Measurements from ENCODE around the gene FMN1.
A peak's percentile ranks its signal among the peaks of the same experiment; 100 is the strongest.

FMN1 gene

GRCh38 chr15:33086500-33087121 lies 107.9 kb downstream of the FMN1 start:
- TF ChIP-seq CTCF (IDR thresholded peaks at IDR 0.05; ENCODE audit: low read depth, low read length), result peak; percentile 16; the same call in 1 of the 2 replicates
- no peak overlapping the region for H3K4me3 ChIP-seq (ENCODE audit: low read depth, low read length)

- no peak for TF ChIP-seq CTCF (IDR thresholded peaks at IDR 0.05; ENCODE audit: low read depth, low read length)
- no peak overlapping the region for H3K4me3 ChIP-seq (ENCODE audit: low read depth, low read length)
Observed at GRCh38 chr15:33084661-33085060, 109.9 kb downstream of the FMN1 start.

GRCh38 chr15:33083232-33084081 lies 111.1 kb downstream of the FMN1 start:
- no peak for TF ChIP-seq CTCF (IDR thresholded peaks at IDR 0.05; ENCODE audit: low read depth, low read length)
- no peak overlapping the region for H3K4me3 ChIP-seq (ENCODE audit: low read depth, low read length)

GRCh38 chr15:33080006-33080405 lies 114.5 kb downstream of the FMN1 start:
- no peak for TF ChIP-seq CTCF (IDR thresholded peaks at IDR 0.05; ENCODE audit: low read depth, low read length)
- no peak overlapping the region for H3K4me3 ChIP-seq (ENCODE audit: low read depth, low read length)

GRCh38 chr15:33078607-33079006 lies 115.9 kb downstream of the FMN1 start:
- TF ChIP-seq CTCF (IDR thresholded peaks at IDR 0.05; ENCODE audit: low read depth, low read length), result no peak
- H3K4me3 ChIP-seq (ENCODE audit: low read depth, low read length), result no peak overlapping the region

GRCh38 chr15:33076937-33077336 lies 117.6 kb downstream of the FMN1 start:
- no peak for TF ChIP-seq CTCF (IDR thresholded peaks at IDR 0.05; ENCODE audit: low read depth, low read length)
- H3K4me3 ChIP-seq (ENCODE audit: low read depth, low read length), result no peak overlapping the region

- H3K4me3 ChIP-seq (ENCODE audit: low read depth, low read length), result no peak overlapping the region
- TF ChIP-seq CTCF (IDR thresholded peaks at IDR 0.05; ENCODE audit: low read depth, low read length), result no peak
Observed at GRCh38 chr15:33074942-33075341, 119.6 kb downstream of the FMN1 start.

Data from WI38 (cell line).